ENCODE results near the gene GNAQ. TPM values are rescaled to one million over a fixed set of nuclear protein-coding genes. Genes with fewer than 3 reads are reported as not detected.

GNAQ gene
- polyA plus RNA-seq, 1 experiment, result 21.4 TPM

- ChIA-PET CTCF (no interaction called here), POLR2A (no interaction called here)
- TF ChIP-seq CTCF (IDR thresholded peaks at IDR 0.05; ENCODE audit: insufficient read depth, low read depth, low read length), result no peak
- Histone ChIP-seq H3K27me3 (ENCODE audit: control insufficient read depth, insufficient read depth, low read length) (no peaks in the 10 kb centered on the region), H3K36me3 (ENCODE audit: control insufficient read depth, insufficient read depth, low read length) (no peaks in the 10 kb centered on the region), H3K4me3 (ENCODE audit: low read depth, low read length) (no peak overlapping the region)
- no peak for DNase-seq (ENCODE audit: low read depth)
Measured at GRCh38 chr9:77893706-77894105, 137.9 kb downstream of the GNAQ start.

DNA sequence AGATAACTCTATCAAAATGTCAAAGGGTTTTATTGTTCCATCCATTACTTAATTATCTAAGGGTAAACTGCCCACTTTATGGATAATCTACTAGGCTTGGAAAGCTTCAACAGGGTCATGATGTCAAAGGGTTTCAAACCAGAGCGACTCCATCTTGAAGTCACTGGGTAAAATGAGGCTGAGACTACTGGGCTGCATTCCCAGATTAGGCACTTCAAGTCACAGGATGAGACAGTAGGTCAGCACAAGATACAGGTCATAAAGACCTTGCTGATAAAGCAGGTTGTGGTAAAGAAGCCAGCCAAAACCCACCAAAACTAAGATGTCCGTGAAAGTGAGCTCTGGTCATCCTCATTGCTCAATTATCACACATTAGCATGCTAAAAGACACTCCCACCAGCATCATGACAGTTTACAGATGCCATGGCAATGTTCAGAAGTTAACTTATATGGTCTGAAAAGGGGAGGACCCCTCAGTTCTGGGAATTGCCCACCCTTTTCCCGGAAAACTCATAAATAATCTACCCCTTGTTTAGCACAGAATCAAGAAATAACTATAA, 138.6 kb downstream of the GNAQ start:
- DNase-seq (ENCODE audit: low read depth), result no peak
- ChIA-PET CTCF (no interaction called here), POLR2A (no interaction called here)
- Histone ChIP-seq H3K4me3 (ENCODE audit: low read depth, low read length) (no peak overlapping the region), H3K27me3 (ENCODE audit: control insufficient read depth, insufficient read depth, low read length) (no peaks in the 10 kb centered on the region), H3K36me3 (ENCODE audit: control insufficient read depth, insufficient read depth, low read length) (no peaks in the 10 kb centered on the region)
- TF ChIP-seq CTCF (IDR thresholded peaks at IDR 0.05; ENCODE audit: insufficient read depth, low read depth, low read length), result no peak

DNA sequence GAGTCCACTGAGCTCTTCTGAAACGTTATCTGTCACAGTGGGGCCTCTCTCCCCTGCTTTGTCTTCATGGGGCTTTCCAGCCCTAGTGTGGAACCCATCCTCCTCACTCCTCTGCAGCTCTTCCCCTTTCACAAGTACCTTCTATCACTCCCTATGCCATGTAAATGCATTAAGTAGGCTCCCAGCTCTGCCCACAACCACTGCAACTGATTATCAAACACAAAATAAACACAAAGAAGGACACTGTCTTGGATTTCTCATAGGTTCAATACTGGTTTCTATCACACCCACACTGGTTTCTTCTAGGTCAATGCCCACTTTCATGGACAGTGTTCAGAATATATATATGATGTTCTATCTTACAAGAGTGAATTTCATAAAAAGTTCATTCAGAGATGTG, 139.4 kb downstream of the GNAQ start:
- POLR2A ChIA-PET, result no interaction called here
- Histone ChIP-seq H3K27me3 (ENCODE audit: control insufficient read depth, insufficient read depth, low read length) (no peaks in the 10 kb centered on the region), H3K36me3 (ENCODE audit: control insufficient read depth, insufficient read depth, low read length) (no peaks in the 10 kb centered on the region), H3K4me3 (ENCODE audit: low read depth, low read length) (no peak overlapping the region)
- TF ChIP-seq CTCF (IDR thresholded peaks at IDR 0.05; ENCODE audit: insufficient read depth, low read depth, low read length), result no peak
- no peak for DNase-seq (ENCODE audit: low read depth)
- CTCF ChIA-PET, result no interaction called here

GRCh38 chr9:77891128-77891800, 140.3 kb downstream of the GNAQ start:
- CTCF ChIA-PET, result interaction anchor here (1.3 kb wide), 1 partner anchor 11 kb away, joined by 3 read pairs; no protein-coding TSS in a partner anchor
- Histone ChIP-seq H3K27me3 (ENCODE audit: control insufficient read depth, insufficient read depth, low read length) (no peaks in the 10 kb centered on the region), H3K4me3 (ENCODE audit: low read depth, low read length) (no peak overlapping the region), H3K36me3 (ENCODE audit: control insufficient read depth, insufficient read depth, low read length) (no peaks in the 10 kb centered on the region)
- no peak for TF ChIP-seq CTCF (IDR thresholded peaks at IDR 0.05; ENCODE audit: insufficient read depth, low read depth, low read length)
- POLR2A ChIA-PET, result no interaction called here
- no peak for DNase-seq (ENCODE audit: low read depth)

DNA sequence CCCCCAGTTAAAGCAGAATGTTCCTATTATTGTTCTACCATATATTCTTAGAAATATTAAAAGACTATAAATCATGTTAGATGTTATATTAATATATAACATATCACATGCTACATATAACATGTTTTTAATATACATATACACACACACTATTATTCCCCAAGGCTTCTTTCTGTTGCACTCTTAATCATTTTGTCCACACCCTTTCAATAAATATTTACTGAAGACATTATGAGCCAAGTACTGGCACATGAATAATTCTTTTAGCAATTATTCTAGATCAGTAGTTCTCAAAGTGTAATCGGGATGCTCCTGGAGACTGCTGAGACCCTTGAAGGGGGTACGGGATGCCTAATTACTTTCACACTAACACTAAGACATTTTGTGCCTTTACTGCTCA, 143.9 kb downstream of the GNAQ start:
- ChIA-PET POLR2A (no interaction called here), CTCF (no interaction called here)
- DNase-seq (ENCODE audit: low read depth), result no peak
- no peaks in the 10 kb centered on the region for H3K27me3 ChIP-seq (ENCODE audit: control insufficient read depth, insufficient read depth, low read length)
- H3K4me3 ChIP-seq (ENCODE audit: low read depth, low read length), result no peak overlapping the region
- no peaks in the 10 kb centered on the region for H3K36me3 ChIP-seq (ENCODE audit: control insufficient read depth, insufficient read depth, low read length)
- no peak for TF ChIP-seq CTCF (IDR thresholded peaks at IDR 0.05; ENCODE audit: insufficient read depth, low read depth, low read length)

Data from BJ (cell line).